Cerebellar nuclear complex (tissue), 1 donor: ENCODE data around the gene NSF.
"Not testable (repeated sequence)": the region's sequence is repeated elsewhere in the genome, so short reads cannot be mapped to it uniquely, and the experiment has no call there.

Experiments used
- DNase-seq, 2 experiments: peaks; one replicate each; lab custom pipeline; 2025; lab: John Stamatoyannopoulos, UW

NSF gene

GRCh38 chr17:46756861-46757260, 166.4 kb downstream of the NSF start:
- no peak for DNase-seq

DNA sequence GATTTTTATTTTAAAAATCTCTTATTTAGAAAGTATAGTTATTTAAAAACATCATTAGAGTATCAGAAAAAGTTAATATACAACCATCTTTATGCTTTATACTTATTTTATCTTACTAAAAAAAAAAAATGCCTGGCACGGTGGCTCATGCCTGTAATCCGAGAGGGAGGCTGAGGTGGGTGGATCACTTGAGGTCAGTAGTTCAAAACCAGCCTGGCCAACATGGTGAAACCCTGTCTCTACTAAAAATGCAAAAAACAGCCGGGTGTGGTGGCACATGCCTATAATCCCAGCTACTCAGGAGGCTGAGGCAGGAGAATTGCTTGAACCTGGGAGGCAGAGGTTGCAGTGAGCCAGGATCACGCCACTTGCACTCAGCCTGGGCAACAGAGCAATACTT, 167.1 kb downstream of the NSF start:
- not testable (repeated sequence) for DNase-seq

DNA sequence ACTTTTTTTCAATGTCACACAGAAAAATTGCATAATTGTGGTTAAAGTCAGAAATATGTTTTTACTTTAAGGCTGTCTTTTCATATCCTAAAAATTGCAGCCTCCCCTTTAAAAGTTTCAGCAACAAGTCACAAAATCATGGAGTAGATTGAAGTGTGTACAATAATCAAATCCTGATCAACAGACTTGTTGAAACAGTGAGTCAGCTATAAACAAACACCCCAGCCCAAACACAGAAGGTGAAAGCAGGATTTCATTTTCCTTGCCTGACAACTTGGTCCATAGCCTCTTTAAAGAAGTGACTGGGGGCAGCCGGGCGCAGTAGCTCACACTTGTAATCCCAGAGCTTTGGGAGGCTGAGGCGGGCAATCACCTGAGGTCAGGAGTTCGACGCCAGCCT, 168.1 kb downstream of the NSF start:
- no peak for DNase-seq

DNA sequence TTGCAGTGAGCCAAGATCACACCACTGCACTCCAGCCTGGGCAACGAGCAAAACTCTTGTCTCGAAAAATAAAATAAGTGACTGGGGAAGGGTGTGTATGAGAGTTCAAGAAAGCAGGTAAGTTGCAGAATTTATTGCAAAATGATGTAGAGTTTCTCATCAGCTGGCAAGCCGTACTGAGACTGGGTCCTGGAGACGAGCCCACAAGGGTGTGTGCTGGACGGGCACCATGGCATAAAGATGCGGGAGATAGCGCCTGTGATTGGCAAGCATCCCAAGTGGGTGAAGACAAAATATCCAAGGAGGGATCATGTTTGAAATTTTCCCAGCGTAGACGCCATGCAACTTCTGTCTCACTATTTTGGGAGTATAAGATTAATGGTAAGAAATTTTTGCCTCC, 168.7 kb downstream of the NSF start:
- no peak for DNase-seq

DNA sequence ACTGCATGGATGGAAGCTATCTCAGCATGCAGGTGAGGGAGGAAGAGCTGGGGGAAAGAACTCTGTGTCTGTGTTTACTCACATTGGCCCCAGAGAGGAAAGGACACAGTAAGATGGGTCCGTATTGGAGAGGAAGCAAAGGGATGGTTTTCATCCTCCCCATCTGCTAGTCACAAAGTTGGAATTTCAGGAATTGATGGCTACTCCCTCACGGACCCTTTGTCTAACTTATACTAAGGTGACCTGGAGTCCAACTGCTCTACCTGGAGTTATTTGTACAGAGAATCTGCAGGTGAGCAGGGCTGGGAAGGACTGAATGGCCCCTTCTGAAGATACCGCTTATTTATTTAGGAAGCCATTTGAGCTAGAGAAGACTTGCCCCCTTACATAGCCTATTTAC, 172.9 kb downstream of the NSF start:
- DNase-seq = no peak

- DNase-seq = no peak
Observed at GRCh38 chr17:46764000-46764708, 173.7 kb downstream of the NSF start.

DNA sequence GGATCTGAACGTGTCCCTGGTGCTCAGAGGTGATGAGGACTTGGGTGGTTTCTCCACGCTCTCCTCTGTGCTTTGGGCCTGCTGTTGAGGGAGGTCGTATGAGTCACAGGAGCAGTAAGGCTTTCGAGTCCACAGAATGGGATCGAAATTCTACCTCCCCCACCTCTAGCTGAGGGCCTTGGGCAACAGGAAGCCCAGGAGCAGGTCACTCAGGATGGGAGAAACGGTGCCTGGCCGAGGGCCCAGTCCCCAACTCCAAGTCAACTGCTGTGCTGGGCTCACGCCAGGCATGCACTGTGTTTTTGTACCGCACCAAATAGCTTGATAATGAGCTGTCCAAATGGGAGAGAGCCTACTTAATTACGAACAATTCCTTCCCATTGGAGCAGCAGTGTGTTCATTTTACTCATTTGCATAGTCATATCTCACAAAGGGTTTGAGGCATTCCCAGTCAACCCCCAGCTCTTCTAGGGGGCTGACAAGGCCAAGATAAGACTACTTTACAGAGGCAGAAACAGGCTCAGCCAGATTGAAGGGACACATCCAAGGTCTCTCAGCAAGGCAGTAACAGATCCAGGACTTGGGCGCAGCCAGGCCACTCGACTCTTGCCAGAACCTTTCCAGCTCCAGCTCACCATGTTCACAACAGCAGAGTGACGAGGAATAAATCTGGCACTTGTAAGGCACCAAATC, 174.4 kb downstream of the NSF start:
- no peak for DNase-seq

GRCh38 chr17:46765453-46765852, 175.0 kb downstream of the NSF start:
- no peak for DNase-seq

DNA sequence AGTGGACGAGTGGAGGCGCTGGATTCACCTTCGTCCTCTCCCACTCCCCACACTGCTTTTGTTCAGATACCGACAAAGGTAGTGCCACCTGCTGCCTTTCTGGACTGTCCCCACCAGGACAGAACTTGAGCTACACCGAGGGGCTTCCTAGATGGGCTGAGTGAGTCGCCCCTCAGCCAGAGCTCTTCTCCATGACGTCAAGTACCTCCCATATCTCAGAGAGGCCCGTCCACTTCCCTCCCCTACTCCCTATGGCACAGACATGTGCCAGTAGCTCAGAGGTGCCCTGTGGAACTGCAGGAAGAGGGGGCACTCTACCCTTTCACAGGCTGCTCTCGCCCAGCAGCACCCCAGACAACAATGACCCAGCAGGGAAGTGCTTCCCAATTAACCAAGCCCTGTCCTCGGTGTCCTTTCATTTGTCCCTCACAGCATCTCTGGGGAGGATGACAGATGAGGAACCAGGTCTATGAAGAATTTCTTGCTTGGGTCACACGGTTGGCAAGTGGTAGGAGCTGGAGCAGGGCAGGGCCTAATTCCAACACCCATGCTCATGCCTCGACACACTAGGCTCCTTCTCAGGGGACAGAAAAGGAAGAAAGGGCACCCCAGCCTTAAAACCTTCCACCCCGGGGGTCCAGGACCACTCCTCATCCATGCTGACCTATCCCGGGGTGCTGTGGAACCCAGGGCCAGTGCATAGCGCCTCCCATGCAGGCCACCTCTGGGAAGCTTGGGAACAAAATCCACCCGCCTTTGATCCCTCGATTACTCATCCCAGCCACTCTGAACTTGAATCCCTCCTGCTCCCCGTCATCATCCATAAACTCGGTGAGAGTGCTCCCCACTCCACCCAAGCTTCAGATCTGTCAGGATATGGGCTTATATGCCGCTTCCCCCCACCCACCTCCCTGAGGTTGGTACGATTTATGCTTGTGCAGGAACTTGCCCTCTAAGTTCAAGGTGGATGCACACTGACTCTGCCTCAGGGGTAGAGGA, 176.3 kb downstream of the NSF start:
- no peak for DNase-seq

GRCh38 chr17:46768540-46768870, 178.0 kb downstream of the NSF start:
- DNase-seq = no peak

DNA sequence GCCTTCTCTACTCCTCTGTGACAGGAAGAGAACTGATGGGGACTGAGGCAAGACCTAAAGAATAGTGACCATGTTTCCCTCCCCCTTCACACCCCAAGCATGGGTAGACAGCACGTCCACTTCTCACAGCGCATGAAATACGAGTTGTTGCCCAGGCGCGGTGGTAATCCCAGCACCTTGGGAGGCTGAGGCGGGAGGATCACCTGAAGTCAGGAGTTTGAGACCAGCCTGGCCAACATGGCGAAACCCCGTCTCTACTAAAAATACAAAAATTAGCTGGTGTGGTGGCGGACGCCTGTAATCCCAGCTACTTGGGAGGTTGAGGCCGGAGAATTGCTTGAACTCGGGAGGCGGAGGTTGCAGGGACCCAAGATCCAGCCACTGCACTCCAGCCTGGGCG, 178.4 kb downstream of the NSF start:
- not testable (repeated sequence) for DNase-seq

GRCh38 chr17:46769531-46770438, 179.3 kb downstream of the NSF start:
- DNase-seq = no peak

DNA sequence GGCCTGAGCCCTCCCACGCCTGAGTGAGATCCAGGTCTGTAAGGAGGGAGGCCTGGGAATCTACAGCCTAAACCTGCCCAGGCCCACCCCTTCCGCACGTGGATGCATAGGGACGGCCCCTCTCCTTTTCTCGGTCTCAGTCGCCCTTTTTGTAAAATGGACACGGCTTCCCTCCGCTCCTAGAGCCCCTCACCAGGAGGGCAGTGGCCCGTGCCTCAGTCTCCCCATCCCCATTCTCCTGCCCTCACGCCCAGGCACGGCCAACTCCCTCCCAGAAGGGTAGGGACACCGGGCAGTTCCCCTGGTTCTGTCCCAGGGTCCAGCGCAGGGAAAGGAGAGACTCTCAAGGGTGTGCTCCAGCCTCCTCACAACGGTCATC, 180.0 kb downstream of the NSF start:
- no peak for DNase-seq

DNA sequence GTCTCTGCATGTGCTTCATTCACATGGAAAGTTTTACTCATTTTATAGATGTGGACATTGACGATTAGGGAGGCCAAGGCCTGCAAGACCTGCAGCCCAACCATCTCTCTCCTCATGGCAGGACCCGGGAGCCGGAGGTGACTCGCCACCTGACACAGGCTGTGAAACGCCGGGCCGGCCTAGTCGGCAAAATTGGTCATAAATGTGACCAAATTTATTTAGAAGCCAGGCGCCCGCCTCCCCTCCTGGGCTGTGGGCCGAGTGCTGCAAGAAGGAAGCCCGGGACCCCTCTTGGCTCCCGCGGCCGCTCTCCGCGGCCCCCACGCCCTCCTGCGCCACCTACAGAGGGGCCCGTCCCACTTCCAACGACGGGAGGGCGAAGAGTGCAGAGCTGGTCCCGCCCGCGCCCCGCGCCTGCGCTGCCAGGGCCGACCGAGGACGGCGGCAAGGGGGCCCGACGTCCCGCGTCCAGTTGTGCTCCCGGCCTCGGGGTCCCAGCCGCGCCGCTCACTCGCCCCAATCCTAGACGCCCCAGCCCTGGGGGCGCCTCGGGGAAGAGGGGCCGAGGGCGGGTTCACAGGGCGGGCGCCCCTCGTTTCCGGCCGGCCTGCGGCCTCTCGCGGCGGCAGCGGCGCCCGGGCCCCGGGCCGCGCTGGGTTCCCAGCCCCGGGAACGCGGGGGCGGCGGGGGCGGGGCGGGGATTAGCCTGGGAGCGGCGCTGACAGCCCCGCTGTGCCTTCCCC, 180.5 kb downstream of the NSF start:
- no peak for DNase-seq

DNA sequence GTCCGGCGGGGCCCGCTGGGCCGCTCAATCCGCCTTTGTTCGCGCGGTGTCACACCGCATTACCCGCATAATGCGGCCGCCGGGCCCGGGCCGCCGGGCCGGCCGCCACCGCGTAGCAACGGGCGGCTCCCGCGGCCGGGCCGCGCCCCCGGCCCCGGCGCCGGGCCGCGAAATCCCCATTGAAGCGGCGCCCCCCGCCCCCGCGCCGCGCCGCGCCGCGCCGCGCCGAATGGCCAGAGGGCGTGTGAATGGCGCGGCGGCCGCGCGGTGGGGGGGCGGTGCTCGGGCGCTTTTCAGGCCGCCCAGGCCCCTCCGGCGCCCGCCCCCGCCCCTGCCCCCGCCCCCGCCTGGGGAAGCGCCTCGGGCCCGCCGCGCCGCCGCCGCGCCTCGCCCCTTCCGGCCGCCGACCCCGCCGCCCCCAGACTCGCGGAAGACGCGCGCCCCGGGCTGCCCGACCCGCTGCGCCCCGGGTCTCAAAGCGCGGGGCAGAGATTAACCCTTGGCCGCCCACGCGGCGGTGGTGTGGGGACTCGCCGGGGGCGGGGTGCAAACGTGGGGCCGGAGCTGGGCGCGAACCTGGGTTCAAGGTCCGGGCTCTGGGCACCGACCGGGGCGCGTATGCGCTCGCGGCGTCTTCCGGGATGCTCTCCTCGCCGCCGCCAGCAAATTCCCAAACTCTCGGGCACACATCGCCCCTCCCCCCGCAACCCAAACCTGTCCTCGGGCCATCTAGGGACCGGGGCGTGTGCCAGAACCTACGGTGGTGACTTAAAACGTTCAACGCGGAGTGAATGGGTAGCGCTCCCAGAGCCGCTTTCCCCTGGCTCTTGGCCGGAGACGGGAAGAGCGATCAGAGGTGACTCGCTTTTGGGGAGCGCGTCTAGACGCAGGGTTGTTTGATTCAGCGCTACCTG, 181.3 kb downstream of the NSF start:
- no peak for DNase-seq

- no peak for DNase-seq
Observed at GRCh38 chr17:46772475-46773220, 182.2 kb downstream of the NSF start.

DNA sequence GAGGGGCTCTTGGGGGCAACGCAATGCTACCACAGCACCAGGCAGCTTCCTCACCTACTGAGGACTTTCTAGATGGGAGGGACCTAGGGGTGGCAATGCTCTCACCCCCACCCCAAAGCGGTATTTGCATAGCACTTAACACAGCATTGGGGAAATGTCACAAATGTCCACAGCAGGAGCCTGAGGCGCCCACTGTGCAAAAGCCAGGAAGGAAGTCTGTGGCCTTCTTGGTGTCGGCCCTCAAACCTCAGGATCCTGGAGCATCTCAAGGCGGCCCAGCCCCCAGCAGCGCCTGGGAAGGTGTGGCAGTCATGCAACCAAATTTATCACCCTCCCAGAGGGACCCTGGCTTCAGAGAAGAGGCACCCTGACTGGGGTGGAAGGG, 182.7 kb downstream of the NSF start:
- DNase-seq = no peak

GRCh38 chr17:46773676-46774075, 183.2 kb downstream of the NSF start:
- no peak for DNase-seq

DNA sequence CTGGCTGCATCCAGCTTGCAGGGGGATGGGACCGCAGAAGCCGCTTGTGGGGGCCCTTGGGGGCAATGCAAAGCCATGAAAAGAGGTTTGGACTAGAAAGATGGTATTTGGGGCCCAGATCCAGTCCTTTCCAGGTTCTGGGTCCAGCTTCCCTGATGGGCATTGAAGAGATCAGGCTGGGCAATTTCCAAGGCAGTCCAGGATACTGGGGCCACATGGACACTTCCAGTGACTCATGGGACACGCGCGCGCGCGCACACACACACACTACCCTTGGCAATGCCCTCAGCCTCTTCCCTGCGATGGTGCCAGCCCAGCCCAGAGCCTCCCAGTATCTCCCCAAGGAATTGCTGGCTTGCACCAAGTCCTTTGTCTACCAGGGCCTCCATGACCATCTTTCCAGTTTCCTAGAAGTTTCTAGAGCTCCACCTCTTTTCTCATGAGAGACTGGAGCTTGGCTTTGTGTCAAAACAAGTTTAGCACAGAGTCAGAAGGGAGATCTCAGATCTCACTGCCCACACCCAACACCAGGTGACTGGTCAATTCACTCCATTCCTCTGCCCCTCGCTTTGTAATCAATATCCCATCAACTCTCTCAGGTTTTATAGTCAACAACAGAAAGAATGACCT, 183.8 kb downstream of the NSF start:
- DNase-seq = no peak
